Amniotic stem cell (primary cell): ENCODE measurements around the gene C18orf63.

Experiments
- DNase-seq: peaks from one replicate; lab custom pipeline; 2025; lab: John Stamatoyannopoulos, UW

Gene C18orf63

GRCh38 chr18:74377776-74378175, 62.1 kb downstream of the C18orf63 start:
- no peak for DNase-seq

GRCh38 chr18:74378179-74378682, 62.6 kb downstream of the C18orf63 start:
- DNase-seq = no peak

- no peak for DNase-seq
These were observed 65.3 kb downstream of the C18orf63 start for GRCh38 chr18:74380916-74381315.

- DNase-seq = no peak
These were observed 66.1 kb downstream of the C18orf63 start for GRCh38 chr18:74381621-74382295.

DNA sequence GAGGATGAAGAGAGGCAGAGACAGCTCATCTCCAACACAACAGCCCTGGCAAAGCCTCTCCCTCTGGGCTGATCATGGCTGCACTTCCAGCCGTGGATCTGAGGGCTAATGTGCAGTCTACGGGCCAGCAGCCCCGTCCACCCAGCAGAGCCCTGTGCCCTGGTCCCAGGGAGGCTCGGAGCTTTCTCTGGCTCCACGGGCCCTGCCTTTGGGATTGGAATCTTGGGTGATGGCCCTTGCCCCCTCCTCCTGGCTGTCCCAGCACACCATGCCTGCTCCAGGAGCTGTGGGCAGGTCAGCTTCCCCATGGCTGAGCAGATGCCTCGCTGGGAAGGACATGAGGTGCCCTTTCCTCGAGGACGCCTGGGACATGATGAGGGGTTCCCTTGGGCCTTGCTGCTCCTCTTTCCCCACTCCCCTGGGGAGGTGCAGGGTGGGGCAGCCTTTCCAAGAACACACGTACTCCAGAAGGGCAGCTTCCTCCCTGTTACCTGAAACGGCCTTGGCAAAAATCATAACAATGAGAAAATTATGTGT, 66.9 kb downstream of the C18orf63 start:
- no peak for DNase-seq

DNA sequence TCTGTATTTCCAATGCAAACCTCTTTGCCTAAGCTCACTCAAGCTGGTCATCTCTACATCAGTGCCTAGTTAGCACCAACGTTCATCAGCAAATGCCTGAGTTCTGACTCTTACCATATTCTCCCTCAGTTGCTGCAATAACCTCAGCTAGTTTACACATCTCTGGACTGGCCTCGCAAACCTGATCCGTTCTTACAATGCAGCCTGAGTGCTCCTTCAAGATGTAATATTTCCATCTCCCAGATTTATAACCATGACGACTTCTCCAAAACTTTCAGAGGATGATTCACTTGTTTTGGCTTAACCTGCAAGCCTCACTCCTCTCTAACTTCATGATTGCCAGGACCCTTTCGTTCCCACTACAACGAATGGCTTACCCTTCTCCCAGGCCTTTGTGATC, 71.7 kb downstream of the C18orf63 start:
- DNase-seq = no peak

GRCh38 chr18:74388227-74388626, 72.6 kb downstream of the C18orf63 start:
- DNase-seq = no peak

DNA sequence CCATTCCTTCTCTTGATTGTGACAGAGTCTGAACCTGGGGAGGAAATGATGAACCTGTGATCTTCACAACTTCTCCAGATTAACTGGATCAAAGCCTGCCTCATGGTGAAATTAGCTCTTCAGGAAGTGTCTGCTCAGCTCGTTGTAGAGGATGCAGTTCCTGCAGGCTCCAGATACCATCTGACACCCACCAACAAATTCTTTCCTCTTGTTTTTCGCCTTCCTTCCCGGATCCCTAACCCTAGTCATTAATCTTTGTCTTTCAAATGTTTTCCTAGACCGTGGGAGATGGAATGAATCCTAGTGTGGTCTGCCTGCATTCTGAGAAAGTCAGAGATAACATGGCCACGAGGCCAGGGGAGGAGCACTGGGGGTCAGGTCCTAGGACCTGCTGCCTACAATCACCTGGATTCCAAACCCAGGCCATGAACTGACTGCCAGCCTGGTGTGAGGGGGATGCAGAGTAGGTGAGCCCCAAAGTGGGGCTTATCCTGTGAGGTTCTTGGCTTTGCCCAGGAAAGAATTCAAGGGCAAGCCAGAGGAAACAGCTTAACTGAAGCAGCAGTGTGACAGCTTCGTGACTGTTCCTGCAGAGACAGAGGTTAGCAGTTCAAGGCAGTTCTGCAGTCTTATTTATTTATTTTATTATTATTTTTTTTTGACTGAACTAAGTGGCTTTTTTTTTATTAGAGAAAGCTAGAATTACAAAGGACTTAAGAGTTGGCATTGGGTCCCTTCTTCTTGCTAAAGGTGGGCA, 73.7 kb downstream of the C18orf63 start:
- DNase-seq = no peak

DNA sequence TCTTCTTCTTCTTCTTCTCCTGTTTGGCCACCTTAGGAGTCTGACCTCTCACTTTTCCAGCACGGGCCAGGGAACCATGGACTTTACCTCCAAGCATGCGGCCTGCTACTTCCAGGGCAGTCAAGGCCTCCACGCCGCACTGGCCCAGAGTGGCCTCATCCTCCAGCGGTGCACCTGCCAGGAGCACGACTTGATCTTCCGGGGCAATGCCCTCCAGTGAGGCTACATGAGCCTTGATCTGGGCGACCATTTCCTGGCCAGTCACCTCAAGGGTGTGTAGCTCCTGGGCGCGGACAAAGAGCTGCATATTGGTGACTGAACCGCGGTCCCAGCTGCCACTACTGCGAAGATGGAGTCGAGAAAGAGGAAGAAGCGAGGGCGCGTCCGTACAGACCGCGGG, 74.4 kb downstream of the C18orf63 start:
- DNase-seq = no peak

GRCh38 chr18:74390900-74391299, 75.3 kb downstream of the C18orf63 start:
- DNase-seq = no peak

DNA sequence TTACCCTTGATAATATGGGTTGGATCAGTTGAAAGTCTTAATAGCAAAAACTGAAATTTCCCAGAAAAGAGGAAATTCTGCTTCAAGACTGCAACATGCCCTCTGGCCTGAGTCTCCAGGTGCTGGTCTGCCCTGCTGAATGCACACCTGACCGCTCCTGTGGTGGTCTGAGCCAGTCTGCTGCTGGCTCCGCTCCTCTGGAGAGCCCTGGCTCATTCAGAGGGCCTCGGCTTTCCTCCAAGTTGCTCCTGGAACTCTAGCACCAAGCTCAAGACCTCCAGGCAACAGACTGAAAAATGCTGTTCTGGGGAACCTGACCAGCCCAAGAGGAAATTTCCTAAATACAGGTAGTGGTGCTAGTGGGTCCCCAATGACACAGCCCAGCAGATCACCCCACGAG, 76.7 kb downstream of the C18orf63 start:
- no peak for DNase-seq

- DNase-seq = no peak
These were observed 79.4 kb downstream of the C18orf63 start for GRCh38 chr18:74395006-74395405.

DNA sequence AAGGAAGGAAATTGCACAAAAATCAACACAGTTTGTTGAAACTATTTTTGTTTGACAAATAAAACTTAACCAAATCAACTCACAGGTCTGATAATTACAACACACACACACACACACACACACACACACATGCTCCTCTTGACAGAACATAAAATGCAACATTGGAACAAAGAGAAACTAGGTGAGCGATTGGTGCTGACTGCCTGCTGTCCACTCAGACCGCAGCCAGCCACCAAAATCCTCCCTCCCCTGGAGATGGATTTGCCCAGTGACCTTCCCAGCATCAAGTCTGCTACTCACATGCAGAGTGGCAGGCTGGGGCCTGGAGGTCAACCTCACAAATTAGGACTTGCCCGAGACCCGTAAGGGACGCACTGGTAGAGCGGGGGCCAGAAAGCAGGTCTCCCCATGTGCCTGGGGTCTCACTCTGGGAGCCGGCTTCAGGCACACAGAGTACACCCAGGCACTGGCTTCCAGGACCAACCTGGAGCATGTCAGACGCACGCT, 80.1 kb downstream of the C18orf63 start:
- no peak for DNase-seq

DNA sequence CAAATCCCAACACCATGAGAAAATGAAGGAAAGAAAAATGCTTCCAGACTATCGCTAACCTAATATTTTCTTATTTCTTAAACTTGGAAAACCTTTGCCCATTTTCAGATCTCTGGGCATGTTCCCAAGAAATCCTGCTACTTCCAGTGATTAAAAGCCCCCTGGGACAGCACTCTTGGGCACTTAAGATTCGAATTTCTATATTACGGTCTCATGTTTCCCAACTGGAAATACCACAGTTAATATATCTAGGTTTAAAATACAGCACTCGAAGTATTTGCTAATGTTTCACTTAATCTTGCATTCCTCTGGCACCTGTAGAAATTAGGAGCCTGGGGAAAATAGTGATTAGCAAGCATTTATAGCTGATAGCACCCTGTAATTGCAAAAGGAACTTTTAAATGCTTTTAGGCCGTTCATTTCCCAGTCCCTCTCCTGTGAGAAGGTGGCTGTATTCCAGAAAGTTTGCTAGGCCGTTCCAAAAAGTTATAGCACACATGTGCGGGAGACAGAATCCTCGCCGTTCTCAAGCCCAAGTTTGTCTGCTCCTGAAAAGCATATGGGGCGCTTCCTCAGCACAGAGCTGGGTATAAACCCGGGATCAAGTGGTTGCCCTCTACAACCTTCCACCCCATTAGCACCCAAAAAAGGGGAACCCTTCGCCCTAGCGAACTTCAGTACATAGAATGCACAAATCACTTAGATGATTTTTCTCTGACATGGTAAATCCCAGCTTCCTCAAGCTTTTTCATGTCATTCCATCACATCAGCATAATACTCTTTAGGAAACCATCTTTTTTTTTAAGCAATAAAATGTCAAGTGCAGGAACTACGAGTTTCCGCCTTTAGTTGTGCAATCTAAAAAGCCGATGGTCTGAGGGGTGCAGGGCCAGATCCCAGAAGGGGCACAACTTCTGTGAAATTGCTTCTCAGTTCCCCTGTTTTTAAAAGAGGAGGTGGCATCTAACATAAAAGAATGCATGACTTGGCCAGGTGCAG, 80.8 kb downstream of the C18orf63 start:
- no peak for DNase-seq

DNA sequence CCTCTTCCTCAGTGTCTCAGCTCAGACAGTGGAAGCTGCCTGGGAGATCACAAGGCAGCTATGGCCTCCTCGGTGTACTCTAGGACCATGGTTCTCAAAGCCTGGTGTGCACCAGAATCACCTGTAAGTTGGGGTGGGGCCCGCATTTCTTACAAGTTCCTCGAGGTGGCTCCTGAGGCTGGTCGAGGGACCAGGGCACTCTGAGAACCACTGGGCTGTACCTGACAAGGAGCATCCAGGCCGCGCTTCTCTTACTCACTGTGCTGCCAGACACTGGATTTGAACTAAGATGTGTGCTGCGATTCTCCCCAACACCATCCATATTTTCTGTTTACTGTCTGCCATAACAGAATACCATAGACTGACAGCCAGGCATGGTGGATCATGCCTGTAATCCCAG, 81.9 kb downstream of the C18orf63 start:
- no peak for DNase-seq

GRCh38 chr18:74399091-74399887, 83.7 kb downstream of the C18orf63 start:
- no peak for DNase-seq

GRCh38 chr18:74400813-74401212, 85.2 kb downstream of the C18orf63 start:
- no peak for DNase-seq

- DNase-seq = no peak
These were observed 87.3 kb downstream of the C18orf63 start for GRCh38 chr18:74402806-74403433.

DNA sequence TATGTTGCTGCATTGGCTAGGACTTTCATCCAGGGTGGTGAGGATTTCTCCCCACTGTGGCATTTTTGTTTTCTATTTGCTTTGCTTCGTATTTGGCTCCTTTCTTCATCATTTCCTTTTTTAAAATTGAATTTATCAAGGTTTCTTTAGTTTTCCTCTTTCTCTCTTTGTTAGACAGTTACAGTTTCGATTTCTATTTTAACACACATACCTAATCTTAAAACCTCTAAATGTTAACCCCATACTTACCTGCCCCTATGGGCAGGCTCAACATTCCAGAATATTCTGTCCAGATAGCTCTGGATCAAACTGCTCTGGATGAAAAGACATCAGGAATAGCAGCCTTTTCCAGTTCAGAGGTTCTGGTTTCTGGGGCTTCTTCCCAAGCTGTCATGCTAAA, 92.2 kb downstream of the C18orf63 start:
- no peak for DNase-seq
